Body of pancreas (tissue), 4 donors: ENCODE data around the gene LAPTM5. TPM values are rescaled to one million over a fixed set of nuclear protein-coding genes. Genes with fewer than 3 reads are reported as not detected.
"Not testable (repeated sequence)": the region's sequence is repeated elsewhere in the genome, so short reads cannot be mapped to it uniquely, and the experiment has no call there.

Experiments used
- ATAC-seq: fragments of 150-250 bp; one replicate; pipeline ENCODE4 v1.9.1; 2016
- DNase-seq, 4 donors: peaks; one replicate each; pipeline ENCODE4 v3.0.0-alpha.2; 2019
- H3K27ac ChIP-seq, 4 donors: fragments of 200-600 bp; sonication (generic); 1 replicate in 3 of 4; 2 replicates in 1 of 4; pipeline versions ENCODE4 v1.5.1 to v1.6.1; 2016 to 2019; ENCODE audit warnings: mild to moderate bottlenecking in 1 of 4, mixed read lengths in 1 of 4, moderate library complexity in 1 of 4
- H3K27me3 ChIP-seq, 2 donors: fragments of 200-600 bp; sonication (generic); one replicate each; pipeline ENCODE4 v1.6.0; 2016; ENCODE audit warnings: mild to moderate bottlenecking in 1 of 2
- H3K36me3 ChIP-seq, 2 donors: fragments of 200-600 bp; sonication (generic); replicated peaks in 1 of 2; 2 replicates each; pipeline ENCODE4 v1.5.1; 2016; ENCODE audit warnings: low read depth in 2 of 2; ENCODE audit not compliant: insufficient read depth in 1 of 2
- H3K4me1 ChIP-seq: fragments of 200-600 bp; sonication (generic); one replicate; pipeline ENCODE4 v1.6.0; 2016
- H3K4me3 ChIP-seq, 2 donors: fragments of 200-600 bp; sonication (generic); 1 replicate in 1 of 2; 2 replicates in 1 of 2; pipeline ENCODE4 v1.5.1; 2016 to 2019
- H3K9me3 ChIP-seq, 3 donors: fragments of 200-600 bp; sonication (generic); 1 replicate in 2 of 3; 2 replicates in 1 of 3; pipeline ENCODE4 v1.5.1; 2016
- POLR2A ChIP-seq, 3 donors: fragments of 450-650 bp; IDR thresholded peaks; one replicate each; pipeline ENCODE4 v1.6.1; 2016; ENCODE audit warnings: antibody characterized with exemption in 3 of 3, mild to moderate bottlenecking in 2 of 3
- WGBS, 2 donors: methylation state at CpG; one replicate each; pipeline ENCODE4 v1.1.5; 2017; 5-methylcytosine and 5-hydroxymethylcytosine counted together
- intact Hi-C: fragments of 100-400 bp; cut with DNase I; formaldehyde crosslinking; loops from one replicate; pipeline ENCODE4 v1.15.1; 2023
- total RNA-seq, 2 donors: library from RNA; depleted of rRNA; stranded (reverse); fragments of >200 nt; gene quantifications; one replicate each; pipeline ENCODE4 v1.1.0, GENCODE V29; 2016
- TF ChIP-seq, protein P1 (sequence below), 7 experiments: fragments of 450-650 bp in 4 of 7; fragments of 200-600 bp in 3 of 7; sonication (generic) in 3 of 7; IDR thresholded peaks; one replicate each; pipeline ENCODE4 v1.5.1; 2016 to 2019; ENCODE audit warnings: antibody characterized with exemption in 7 of 7

LAPTM5 gene
- total RNA-seq, 2 donors from 2014 or later = 6.3 to 25.2 TPM

DNA sequence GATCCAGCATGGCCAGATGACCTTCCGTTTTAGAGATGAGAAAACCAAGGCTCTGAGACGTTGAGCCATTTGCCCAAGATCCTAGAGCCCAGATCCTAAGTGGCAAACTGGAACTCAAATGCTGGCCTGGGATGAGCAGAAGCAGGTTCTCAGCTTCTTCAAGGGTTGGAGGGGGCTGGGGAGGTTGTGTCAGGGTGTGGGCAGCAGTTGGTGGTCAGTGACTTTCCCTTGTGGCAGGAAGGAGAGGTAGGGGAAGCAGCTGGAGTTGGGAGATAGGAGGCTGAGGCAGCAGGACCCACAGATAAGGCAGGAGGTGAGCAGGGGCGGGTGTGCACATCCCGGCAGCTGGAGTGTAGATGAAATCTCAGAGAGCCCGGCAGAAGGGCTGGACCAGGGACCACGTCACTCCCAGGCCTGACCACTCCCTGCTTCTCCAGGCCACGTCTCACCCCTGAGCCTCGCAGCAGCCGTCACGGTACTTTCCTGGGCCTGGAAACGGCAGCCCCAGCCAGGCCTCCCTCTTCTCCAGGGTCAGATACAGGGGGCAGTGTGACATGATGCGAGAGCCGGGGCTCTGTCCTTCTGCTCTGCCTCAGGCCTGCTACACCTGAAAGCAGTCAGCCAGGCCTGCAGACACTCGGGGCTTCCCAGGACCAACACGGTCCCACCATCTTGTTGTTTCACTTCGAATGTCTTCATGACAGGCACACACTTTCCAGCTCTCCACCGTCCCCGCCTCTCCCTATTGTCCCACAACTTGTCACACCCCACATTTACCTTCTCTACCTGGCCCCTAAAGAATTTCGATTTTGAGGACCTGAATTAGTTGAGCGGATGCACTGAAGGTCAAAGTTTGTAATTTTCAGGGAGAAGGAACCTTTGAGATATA lies 11.5 kb upstream of the LAPTM5 start:
- no peaks in the 10 kb centered on the region for H3K36me3 ChIP-seq
- intact Hi-C loops = no loop called here
- H3K4me1 ChIP-seq = no peaks in the 10 kb centered on the region
- TF ChIP-seq, protein P1, sequence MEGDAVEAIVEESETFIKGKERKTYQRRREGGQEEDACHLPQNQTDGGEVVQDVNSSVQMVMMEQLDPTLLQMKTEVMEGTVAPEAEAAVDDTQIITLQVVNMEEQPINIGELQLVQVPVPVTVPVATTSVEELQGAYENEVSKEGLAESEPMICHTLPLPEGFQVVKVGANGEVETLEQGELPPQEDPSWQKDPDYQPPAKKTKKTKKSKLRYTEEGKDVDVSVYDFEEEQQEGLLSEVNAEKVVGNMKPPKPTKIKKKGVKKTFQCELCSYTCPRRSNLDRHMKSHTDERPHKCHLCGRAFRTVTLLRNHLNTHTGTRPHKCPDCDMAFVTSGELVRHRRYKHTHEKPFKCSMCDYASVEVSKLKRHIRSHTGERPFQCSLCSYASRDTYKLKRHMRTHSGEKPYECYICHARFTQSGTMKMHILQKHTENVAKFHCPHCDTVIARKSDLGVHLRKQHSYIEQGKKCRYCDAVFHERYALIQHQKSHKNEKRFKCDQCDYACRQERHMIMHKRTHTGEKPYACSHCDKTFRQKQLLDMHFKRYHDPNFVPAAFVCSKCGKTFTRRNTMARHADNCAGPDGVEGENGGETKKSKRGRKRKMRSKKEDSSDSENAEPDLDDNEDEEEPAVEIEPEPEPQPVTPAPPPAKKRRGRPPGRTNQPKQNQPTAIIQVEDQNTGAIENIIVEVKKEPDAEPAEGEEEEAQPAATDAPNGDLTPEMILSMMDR (IDR thresholded peaks at IDR 0.05) = no peak
- no peak for TF ChIP-seq POLR2A (IDR thresholded peaks at IDR 0.05)
- H3K27me3 ChIP-seq = no peaks in the 10 kb centered on the region
- ATAC-seq (no peak), DNase-seq (no peak)
- H3K27ac ChIP-seq = no peak overlapping the region
- 67 to 73% methylated on average over 20 of the region's 20 CpGs for WGBS, 2 donors
- H3K9me3 ChIP-seq = no peaks in the 10 kb centered on the region
- no peak overlapping the region for H3K4me3 ChIP-seq

DNA sequence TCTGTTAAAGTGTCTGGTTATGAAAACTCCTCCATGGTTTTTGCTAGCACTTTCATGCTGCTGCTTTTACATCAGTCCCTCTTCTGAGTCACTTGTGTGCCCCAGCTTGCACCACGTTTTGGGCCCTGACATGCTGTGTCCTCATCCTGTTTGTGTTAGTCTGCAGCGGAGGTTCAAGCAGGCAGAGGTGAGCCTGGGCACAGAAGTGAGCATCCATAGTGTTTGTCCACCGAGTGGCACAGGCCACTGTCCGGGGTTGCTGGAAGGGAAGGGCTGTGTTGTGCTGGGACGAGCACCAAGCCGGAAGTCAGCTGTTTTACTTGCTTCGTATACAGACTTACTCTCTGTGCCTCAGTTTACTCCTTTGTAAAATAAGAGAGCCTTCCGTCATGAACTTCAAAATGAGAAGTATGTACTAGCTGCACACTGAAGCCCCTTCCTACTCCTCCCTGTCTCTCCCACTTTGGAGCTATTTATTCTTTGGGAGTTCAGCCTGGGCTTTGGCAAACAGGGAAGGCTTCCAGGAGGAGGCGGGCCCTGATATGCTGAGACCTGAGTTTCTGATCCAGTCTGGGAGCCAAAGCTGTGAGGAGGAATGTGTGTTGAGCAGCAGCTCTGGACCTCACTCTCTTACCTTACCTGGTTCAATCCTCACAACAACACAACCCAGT lies 10.7 kb upstream of the LAPTM5 start:
- no peak for DNase-seq
- no peak for ATAC-seq
- Histone ChIP-seq H3K27ac (no peak overlapping the region), H3K9me3 (no peaks in the 10 kb centered on the region), H3K27me3 (no peaks in the 10 kb centered on the region), H3K4me3 (no peak overlapping the region), H3K4me1 (no peaks in the 10 kb centered on the region), H3K36me3 (no peaks in the 10 kb centered on the region)
- TF ChIP-seq POLR2A (IDR thresholded peaks at IDR 0.05) = no peak
- 66 to 72% methylated on average over 5 to 9 of the region's 9 CpGs for WGBS, 2 donors
- intact Hi-C loops = no loop called here

DNA sequence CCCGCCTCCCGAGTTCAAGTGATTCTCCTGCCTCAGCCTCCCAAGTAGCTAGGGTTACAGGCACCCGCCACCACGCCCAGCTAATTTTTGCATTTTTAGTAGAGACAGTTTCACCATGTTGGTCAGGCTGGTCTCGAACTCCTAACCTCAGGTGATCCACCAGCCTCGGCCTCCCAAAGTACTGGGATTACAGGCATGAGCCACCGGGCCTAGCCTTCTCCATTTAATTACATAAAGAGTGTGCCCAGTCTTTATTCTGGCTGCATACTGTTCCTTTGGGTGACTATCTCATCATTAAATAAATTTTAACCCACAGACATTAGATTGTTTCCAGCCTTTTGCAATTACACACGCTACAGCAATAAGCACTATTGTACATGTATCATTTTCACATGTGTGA lies 9.4 kb upstream of the LAPTM5 start:
- H3K27me3 ChIP-seq, H3K27ac ChIP-seq, H3K9me3 ChIP-seq, H3K4me3 ChIP-seq, ATAC-seq, H3K36me3 ChIP-seq, intact Hi-C loops, DNase-seq, H3K4me1 ChIP-seq: not testable (repeated sequence)
- 90 to 92% methylated on average over 8 of the region's 8 CpGs for WGBS, 2 donors

DNA sequence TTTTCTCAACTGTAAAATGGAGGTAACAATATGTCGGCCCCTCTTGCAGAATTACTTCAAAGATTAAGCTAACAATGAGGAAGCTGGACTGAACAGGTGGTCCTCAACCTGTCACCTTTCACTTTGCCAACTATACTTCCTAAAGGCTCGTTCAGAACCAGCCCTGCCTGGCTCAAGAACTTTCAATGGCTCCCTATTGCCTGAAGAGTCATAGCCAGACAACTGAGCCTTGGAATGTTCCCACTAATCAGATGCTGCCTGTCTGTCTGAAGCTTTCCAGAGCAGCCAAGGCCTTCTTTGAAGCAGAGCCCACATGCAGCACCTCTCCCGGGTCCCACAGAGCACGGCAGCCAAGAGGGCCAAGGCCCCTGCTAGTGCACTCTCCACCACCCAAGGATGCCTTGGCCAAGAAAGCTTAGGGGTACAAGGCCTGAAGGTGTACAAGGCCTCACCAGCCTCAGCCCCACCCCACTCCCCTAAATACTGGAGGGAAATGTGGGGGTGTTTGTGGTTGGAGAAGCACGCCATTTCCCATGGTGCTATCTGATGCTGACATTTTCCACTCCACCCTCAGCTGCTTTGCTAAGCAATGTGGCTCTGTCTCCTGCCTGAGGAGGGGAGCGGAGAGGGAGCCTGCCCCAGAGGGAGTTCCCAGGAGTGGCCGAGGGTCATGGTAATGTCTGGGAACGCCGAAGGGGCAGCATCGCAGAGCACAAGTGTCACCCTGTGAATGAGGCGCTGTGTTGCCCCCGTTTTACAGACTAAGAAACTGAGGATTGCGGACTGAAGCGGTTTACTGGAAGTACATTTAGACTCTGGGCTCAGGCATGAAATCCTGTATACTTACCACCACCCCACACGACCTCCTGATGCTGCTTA lies 8.2 kb upstream of the LAPTM5 start:
- intact Hi-C loops = no loop called here
- Histone ChIP-seq H3K9me3 (no peaks in the 10 kb centered on the region), H3K27me3 (no peaks in the 10 kb centered on the region), H3K27ac (no peak overlapping the region), H3K4me3 (no peak overlapping the region), H3K4me1 (no peaks in the 10 kb centered on the region), H3K36me3 (no peaks in the 10 kb centered on the region)
- TF ChIP-seq, protein P1 (IDR thresholded peaks at IDR 0.05) = no peak
- TF ChIP-seq POLR2A (IDR thresholded peaks at IDR 0.05) = no peak
- ATAC-seq (no peak), DNase-seq (no peak)
- WGBS, 2 donors = 69 to 83% methylated on average over 13 to 15 of the region's 15 CpGs

DNA sequence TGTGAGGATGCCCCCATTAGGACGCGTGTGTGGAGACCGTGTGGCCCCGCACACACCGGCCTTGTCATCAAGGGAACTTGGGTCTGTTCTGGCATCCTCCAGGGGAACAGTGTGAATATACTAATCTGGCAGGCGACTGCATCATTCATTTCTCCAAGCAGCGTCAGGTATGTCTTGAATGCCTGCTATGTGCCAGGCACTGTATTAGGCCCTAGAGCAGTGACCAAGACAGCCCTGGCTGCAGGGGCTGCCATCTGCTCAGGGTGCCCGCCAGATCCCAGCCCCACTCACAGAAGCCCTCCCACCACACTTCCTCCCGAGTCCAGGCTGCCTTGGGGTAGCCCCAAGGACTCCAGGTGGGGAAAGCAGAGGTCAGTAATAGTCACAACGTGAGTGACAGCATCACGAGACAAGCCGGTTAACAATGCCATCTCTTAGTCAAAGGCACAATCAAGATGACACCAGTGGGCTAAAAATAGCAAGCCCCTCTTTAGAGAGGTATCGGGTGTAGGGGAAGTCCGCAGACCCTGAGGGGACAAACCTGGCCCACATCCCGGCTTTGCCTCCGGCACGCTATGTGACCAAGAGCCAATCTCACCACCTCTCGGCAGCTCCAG lies 7.5 kb upstream of the LAPTM5 start:
- H3K36me3 ChIP-seq = no peaks in the 10 kb centered on the region
- TF ChIP-seq, protein P1 (IDR thresholded peaks at IDR 0.05) = no peak
- no peak for TF ChIP-seq POLR2A (IDR thresholded peaks at IDR 0.05)
- no peaks in the 10 kb centered on the region for H3K27me3 ChIP-seq
- 85 to 92% methylated on average over 11 to 18 of the region's 18 CpGs for WGBS, 2 donors
- no peaks in the 10 kb centered on the region for H3K9me3 ChIP-seq
- H3K27ac ChIP-seq = no peak overlapping the region
- DNase-seq = no peak
- H3K4me3 ChIP-seq = no peak overlapping the region
- no peaks in the 10 kb centered on the region for H3K4me1 ChIP-seq
- intact Hi-C loops = no loop called here
- ATAC-seq = no peak
